ENCODE data around the gene INTS11. TPM values are rescaled to one million over a fixed set of nuclear protein-coding genes. Genes with fewer than 3 reads are reported as not detected.
A peak's percentile ranks its signal among the peaks of the same experiment; 100 is the strongest.

Gene INTS11
- total RNA-seq, 1 donor from 2014 or later: 151 TPM

GRCh38 chr1:1278620-1279019 lies 45.8 kb downstream of the INTS11 start:
- Mint-ChIP-seq H3K36me3 (ENCODE audit: low read depth) (no peaks in the 10 kb centered on the region), H3K4me1 (peaks cover 4% of the 10 kb centered on the region), H3K27ac (no peak overlapping the region), H3K4me3 (no peak overlapping the region), H3K27me3 (no peaks in the 10 kb centered on the region), H3K9me3 (no peaks in the 10 kb centered on the region)
- POLR2A ChIA-PET: interaction anchor here (0.6 to 0.7 kb wide), 2 partner anchors 92 to 148 kb away, joined by 4 read pairs; no protein-coding TSS in a partner anchor
- ATAC-seq (ENCODE audit: low read depth) (no peak), DNase-seq (no peak)
- CTCF ChIA-PET: interaction anchor here (1.2 kb wide), 2 partner anchors 11 to 13 kb away, joined by 3 read pairs; no protein-coding TSS in a partner anchor
- intact Hi-C loops (cut with micrococcal nuclease): no loop called here
- TF ChIP-seq CTCF (IDR thresholded peaks at IDR 0.05): no peak

GRCh38 chr1:1275836-1276235 lies 48.6 kb downstream of the INTS11 start:
- POLR2A ChIA-PET: no interaction called here
- ATAC-seq (ENCODE audit: low read depth): no peak
- peaks cover 25% of the 10 kb centered on the region for H3K4me1 Mint-ChIP-seq
- CTCF ChIA-PET: interaction anchor here (1.2 kb wide), 1 partner anchor 155 kb away, joined by 6 read pairs; no protein-coding TSS in a partner anchor
- no peaks in the 10 kb centered on the region for H3K9me3 Mint-ChIP-seq
- no peak overlapping the region for H3K27ac Mint-ChIP-seq
- H3K36me3 Mint-ChIP-seq (ENCODE audit: low read depth): peaks cover 5% of the 10 kb centered on the region
- H3K4me3 Mint-ChIP-seq: peak overlapping the region; percentile 28
- no peak for DNase-seq
- TF ChIP-seq CTCF (IDR thresholded peaks at IDR 0.05): no peak
- H3K27me3 Mint-ChIP-seq: no peaks in the 10 kb centered on the region
- intact Hi-C loops (cut with micrococcal nuclease): no loop called here

- H3K27ac Mint-ChIP-seq: no peak overlapping the region
- peaks cover 34% of the 10 kb centered on the region for H3K4me1 Mint-ChIP-seq
- no peaks in the 10 kb centered on the region for H3K27me3 Mint-ChIP-seq
- POLR2A ChIA-PET: no interaction called here
- intact Hi-C loops (cut with micrococcal nuclease): loop anchor here (1.0 to 5.0 kb wide), 4 partner anchors 15 to 263 kb away; partner anchors contain the start of genes ACAP3, AURKAIP1, ISG15 and PUSL1
- H3K4me3 Mint-ChIP-seq: peak overlapping the region; percentile 58
- H3K36me3 Mint-ChIP-seq (ENCODE audit: low read depth): peaks cover 12% of the 10 kb centered on the region
- no peak for TF ChIP-seq CTCF (IDR thresholded peaks at IDR 0.05)
- CTCF ChIA-PET: no interaction called here
- no peak for DNase-seq
- no peaks in the 10 kb centered on the region for H3K9me3 Mint-ChIP-seq
- ATAC-seq (ENCODE audit: low read depth): no peak
Observed at GRCh38 chr1:1274931-1275431, 49.5 kb downstream of the INTS11 start.

- Mint-ChIP-seq H3K4me1 (peaks cover 38% of the 10 kb centered on the region), H3K27ac (no peak overlapping the region), H3K4me3 (peak overlapping the region; percentile 58), H3K27me3 (no peaks in the 10 kb centered on the region), H3K36me3 (ENCODE audit: low read depth) (peaks cover 16% of the 10 kb centered on the region), H3K9me3 (no peaks in the 10 kb centered on the region)
- TF ChIP-seq CTCF (IDR thresholded peaks at IDR 0.05): no peak
- no peak for DNase-seq
- ChIA-PET CTCF (interaction anchor here (1.0 kb wide), 1 partner anchor 152 kb away, joined by 6 read pairs; no protein-coding TSS in a partner anchor), POLR2A (interaction anchor here (1.0 to 1.4 kb wide), 5 partner anchors 12 to 159 kb away, joined by 3 to 8 read pairs (median 3); partner anchors contain the start of gene C1orf159)
- intact Hi-C loops (cut with micrococcal nuclease): loop anchor here (1.0 to 5.0 kb wide), 4 partner anchors 16 to 262 kb away; partner anchors contain the start of genes ACAP3, AURKAIP1, ISG15 and PUSL1
- no peak for ATAC-seq (ENCODE audit: low read depth)
Observed at GRCh38 chr1:1274299-1274930, 50.0 kb downstream of the INTS11 start.
